Spleen (tissue), 7 donors: ENCODE data around the gene CYP2E1.

Source experiments
- POLR2A ChIP-seq, 3 donors: fragments of 450-650 bp; IDR thresholded peaks; one replicate each; pipeline ENCODE4 v1.5.1; 2017; ENCODE audit warnings: antibody characterized with exemption in 3 of 3, mild to moderate bottlenecking in 1 of 3
- POLR2AphosphoS5 ChIP-seq, 3 donors: sonication (generic); formaldehyde crosslinking; IDR thresholded peaks; one replicate each; pipeline ENCODE4 v1.5.1; 2017; ENCODE audit warnings: antibody characterized with exemption in 3 of 3
- TF ChIP-seq, protein P1 (sequence below), 11 experiments: fragments of 200-600 bp in 7 of 11; fragments of 450-650 bp in 4 of 11; sonication (generic) in 4 of 11; IDR thresholded peaks in 8 of 11; conservative IDR thresholded peaks in 3 of 11; 1 replicate in 7 of 11; 2 replicates in 4 of 11; pipeline versions ENCODE4 v1.4.0 to v1.8.0; 2016 to 2021; ENCODE audit warnings: antibody characterized with exemption in 11 of 11, inconsistent platforms in 4 of 11, mild to moderate bottlenecking in 1 of 11
- donor health status: DM: no; HTN: no; CAD: no; lungs with moderate emphysema.
- donor health status: DM: no; HTN: no; CAD: no.
- donor health status: DM: no; HTN: no; CAD: no.

DNA sequence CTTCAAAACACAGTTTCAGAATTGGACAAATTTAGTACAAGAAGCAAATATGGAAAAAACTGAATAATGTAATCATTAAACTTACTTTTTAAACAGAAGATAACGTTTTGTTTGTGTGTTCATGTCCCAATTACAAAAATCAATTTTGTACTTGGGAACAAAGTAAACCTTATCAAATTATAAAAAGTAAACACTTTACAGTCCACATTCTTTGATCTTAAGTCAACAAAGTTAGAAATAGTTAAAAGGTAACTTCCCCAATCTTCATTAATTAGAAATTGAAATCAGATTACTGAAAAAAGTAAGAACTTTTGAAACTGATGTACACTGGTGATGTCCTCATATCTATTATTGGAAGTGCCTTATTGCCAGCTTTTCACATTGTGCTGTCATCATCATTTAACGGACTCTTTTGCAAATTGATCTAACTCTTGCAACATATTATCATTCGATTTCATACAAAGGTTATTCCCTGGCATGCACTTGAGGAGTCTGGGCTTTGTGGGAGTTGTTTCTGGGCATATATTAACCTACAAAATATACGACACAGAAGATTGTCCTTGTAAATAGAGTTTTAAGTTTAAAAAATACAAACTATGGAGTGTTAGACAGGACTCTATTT, 15.1 kb upstream of the CYP2E1 start:
- TF ChIP-seq, protein P1, sequence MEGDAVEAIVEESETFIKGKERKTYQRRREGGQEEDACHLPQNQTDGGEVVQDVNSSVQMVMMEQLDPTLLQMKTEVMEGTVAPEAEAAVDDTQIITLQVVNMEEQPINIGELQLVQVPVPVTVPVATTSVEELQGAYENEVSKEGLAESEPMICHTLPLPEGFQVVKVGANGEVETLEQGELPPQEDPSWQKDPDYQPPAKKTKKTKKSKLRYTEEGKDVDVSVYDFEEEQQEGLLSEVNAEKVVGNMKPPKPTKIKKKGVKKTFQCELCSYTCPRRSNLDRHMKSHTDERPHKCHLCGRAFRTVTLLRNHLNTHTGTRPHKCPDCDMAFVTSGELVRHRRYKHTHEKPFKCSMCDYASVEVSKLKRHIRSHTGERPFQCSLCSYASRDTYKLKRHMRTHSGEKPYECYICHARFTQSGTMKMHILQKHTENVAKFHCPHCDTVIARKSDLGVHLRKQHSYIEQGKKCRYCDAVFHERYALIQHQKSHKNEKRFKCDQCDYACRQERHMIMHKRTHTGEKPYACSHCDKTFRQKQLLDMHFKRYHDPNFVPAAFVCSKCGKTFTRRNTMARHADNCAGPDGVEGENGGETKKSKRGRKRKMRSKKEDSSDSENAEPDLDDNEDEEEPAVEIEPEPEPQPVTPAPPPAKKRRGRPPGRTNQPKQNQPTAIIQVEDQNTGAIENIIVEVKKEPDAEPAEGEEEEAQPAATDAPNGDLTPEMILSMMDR (IDR thresholded peaks at IDR 0.05 in 8 of 11, conservative IDR thresholded peaks at IDR 0.05 in 3 of 11) = no peak
- no peak for TF ChIP-seq POLR2A (IDR thresholded peaks at IDR 0.05)
- TF ChIP-seq POLR2AphosphoS5 (IDR thresholded peaks at IDR 0.05) = no peak
